HG02642 (cell line): ENCODE measurements around the gene PRDX3.

Source experiments
- ATAC-seq: cut with Tn5 transposase; IDR thresholded peaks from one replicate; pipeline ENCODE4 v1.9.1; 2021; ENCODE audit warnings: mild to moderate bottlenecking; ENCODE audit not compliant: unreplicated experiment, poor library complexity

PRDX3 gene

DNA sequence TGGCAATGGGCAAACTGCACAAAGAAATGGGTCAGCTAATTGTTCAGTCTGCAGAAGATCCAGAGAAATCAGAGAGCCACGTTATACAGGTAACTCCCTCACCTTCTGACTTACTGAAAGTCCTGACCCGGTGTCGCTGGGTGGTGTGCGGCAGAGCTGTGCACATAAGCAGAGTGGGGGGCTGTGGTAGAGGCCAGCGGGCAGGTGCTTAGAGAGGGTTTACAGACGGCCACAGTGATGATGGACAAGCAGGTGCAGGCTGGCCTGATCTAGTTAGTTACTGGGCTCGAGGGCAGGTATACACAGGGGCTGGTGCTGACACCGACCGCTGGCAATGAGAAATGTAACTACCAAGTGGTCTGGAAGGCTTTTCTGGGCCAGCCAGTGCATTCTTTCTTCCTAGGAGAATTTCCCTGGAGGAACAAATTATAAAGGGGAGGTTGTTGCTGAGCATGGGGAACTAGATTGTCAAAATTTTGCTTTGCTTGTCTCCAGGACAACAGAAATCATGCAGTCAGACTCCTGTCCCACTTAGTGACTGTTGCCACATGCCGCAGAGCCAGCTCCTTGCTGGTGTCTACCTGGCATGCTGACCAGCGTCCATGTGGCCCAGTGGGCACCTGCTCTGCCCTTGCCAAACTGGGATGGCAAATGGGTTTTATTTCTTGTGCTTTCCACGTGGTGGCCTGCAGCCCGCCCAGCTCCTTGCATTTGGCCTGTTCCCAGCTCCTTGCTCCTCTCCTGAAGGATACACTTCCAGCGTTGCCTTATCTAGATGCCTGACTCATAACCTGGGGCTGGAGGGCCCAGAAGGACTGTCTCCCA, 45.9 kb downstream of the PRDX3 start:
- no peak for ATAC-seq

DNA sequence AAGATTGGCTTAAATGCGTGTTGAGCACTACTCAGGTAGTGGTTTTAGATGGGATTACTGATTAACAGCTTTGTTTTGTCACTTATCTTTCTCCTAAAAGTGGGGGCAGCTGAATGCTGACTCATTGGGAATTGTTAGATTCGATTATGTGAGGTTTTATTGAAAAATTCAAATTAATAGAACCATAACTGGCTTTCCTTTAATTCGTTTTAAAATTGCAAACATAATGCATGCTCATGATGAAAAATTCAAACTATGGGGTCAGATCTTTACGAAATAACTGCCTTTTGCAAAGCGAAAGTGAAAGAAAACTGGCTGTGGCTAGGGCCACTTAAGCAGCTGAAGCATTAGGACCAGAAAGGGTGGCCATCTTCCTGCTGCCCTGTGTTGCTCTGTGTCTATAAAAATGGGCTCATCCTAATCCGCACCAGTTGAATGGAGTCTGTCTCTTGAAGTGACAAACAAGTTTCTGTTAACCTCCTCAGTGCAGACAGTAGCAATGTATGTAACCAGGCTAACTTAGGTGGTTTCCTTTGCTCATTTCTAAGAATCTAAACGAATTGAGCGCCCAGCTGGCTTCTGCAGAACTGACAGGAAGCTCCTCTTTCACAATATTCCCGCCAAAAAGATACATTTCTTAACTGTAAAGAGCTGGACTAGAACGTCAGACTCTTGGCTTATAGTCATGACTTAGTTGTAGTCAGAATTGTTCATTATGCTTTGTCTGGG, 46.9 kb downstream of the PRDX3 start:
- peak; percentile 56 for ATAC-seq

GRCh38 chr10:119129721-119130120, 48.9 kb downstream of the PRDX3 start:
- ATAC-seq = no peak

GRCh38 chr10:119125942-119126341, 52.7 kb downstream of the PRDX3 start:
- no peak for ATAC-seq

DNA sequence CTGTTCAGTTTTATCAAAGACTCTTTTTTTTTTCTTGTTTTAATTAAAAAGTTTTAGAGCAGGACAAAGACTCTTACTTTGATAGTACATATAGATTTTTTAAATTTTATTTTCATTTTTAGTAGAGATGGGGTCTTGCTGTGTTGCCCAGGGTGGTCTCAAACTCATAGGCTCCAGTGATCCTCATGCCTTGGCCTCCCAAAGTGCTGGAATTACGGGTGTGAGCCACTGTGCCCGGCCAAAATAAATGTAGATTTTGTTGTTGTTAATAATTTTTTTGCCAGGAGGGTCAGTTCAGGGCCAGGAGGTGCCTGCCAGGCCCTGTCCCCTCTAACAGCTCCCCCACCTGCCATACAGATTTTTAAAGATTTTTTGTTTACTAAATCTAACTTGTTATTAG, 57.7 kb downstream of the PRDX3 start:
- no peak for ATAC-seq

GRCh38 chr10:119120413-119120867, 58.2 kb downstream of the PRDX3 start:
- peak; percentile 87 for ATAC-seq

- ATAC-seq = no peak
These were observed 59.2 kb downstream of the PRDX3 start for GRCh38 chr10:119119400-119119799.

DNA sequence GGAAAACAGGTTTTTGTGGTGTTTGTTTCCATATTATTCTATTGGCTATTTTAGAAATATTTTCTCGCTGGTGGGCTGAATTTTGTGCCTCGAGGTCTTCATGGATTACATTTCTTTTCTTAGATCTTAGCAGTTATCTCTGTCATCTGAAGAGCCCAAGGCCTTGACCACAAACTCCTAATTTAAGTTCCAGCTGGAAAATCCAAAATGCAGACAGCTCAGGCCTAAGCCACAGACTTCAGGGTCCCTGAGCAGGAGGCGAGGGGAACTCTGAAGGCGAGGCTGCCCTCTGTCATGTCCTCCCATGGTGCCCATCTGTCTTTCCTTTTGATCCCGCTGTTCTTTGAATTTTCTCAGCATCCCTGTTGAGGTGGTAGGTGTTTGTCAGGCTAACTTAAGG, 60.4 kb downstream of the PRDX3 start:
- no peak for ATAC-seq
